GM11168 (cell line): Measurements from ENCODE around the gene MTM1.

Experiments used
- in situ Hi-C: fragments of 300-500 bp; cut with MboI; formaldehyde crosslinking; loops from one replicate; pipeline ENCODE4 v1.12.0; 2022; ENCODE audit warnings: low sequenced_read_pairs; ENCODE audit not compliant: unreplicated experiment

Gene MTM1

GRCh38 chrX:150548251-150548650 is 20.2 kb upstream of the MTM1 start:
- in situ Hi-C loops = no loop called here

- in situ Hi-C loops = no loop called here
Observed at GRCh38 chrX:150548684-150549083, 19.7 kb upstream of the MTM1 start.

- in situ Hi-C loops = no loop called here
Observed at GRCh38 chrX:150551963-150552362, 16.5 kb upstream of the MTM1 start.

- in situ Hi-C loops = no loop called here
Observed at GRCh38 chrX:150558424-150558823, 10.0 kb upstream of the MTM1 start.

GRCh38 chrX:150564838-150565237 is 3.6 kb upstream of the MTM1 start:
- in situ Hi-C loops = no loop called here

GRCh38 chrX:150565551-150565950 is 2.9 kb upstream of the MTM1 start:
- in situ Hi-C loops = no loop called here

- in situ Hi-C loops = no loop called here
Observed at GRCh38 chrX:150566734-150567182, 1.7 kb upstream of the MTM1 start.

- in situ Hi-C loops = no loop called here
Observed at GRCh38 chrX:150567645-150568319, 639 bp upstream of the MTM1 start.

- in situ Hi-C loops = no loop called here
Observed at GRCh38 chrX:150569155-150569477, 695 bp downstream of the MTM1 start.

GRCh38 chrX:150570512-150570911 is 2.1 kb downstream of the MTM1 start:
- in situ Hi-C loops = no loop called here

GRCh38 chrX:150572206-150572605 is 3.8 kb downstream of the MTM1 start:
- in situ Hi-C loops = no loop called here

- in situ Hi-C loops = no loop called here
Observed at GRCh38 chrX:150573106-150573505, 4.7 kb downstream of the MTM1 start.

GRCh38 chrX:150573702-150574101 is 5.3 kb downstream of the MTM1 start:
- in situ Hi-C loops = no loop called here

GRCh38 chrX:150574559-150575418 is 6.4 kb downstream of the MTM1 start:
- in situ Hi-C loops = no loop called here

- in situ Hi-C loops = no loop called here
Observed at GRCh38 chrX:150575419-150575814, 7.0 kb downstream of the MTM1 start.

GRCh38 chrX:150577174-150577573 is 8.8 kb downstream of the MTM1 start:
- in situ Hi-C loops = no loop called here

- in situ Hi-C loops = no loop called here
Observed at GRCh38 chrX:150581093-150581775, 12.8 kb downstream of the MTM1 start.

- in situ Hi-C loops = no loop called here
Observed at GRCh38 chrX:150582338-150582948, 14.0 kb downstream of the MTM1 start.

- in situ Hi-C loops = no loop called here
Observed at GRCh38 chrX:150587585-150588503, 19.4 kb downstream of the MTM1 start.

GRCh38 chrX:150594584-150594983 is 26.2 kb downstream of the MTM1 start:
- in situ Hi-C loops = no loop called here
